Measurements from ENCODE around the gene MEAF6. TPM values are rescaled to one million over a fixed set of nuclear protein-coding genes. Genes with fewer than 3 reads are reported as not detected.

The MEAF6 gene
- total RNA-seq, 4 donors from 2014 or later: 55.2 to 100 (median 78.3) TPM

- intact Hi-C loops (cut with DNase I): no loop called here
- peaks cover 0 to 47% (median 24%) of the 10 kb centered on the region in 4 donors for H3K36me3 ChIP-seq
These were observed 44.5 kb upstream of the MEAF6 start for GRCh38 chr1:37559080-37559479.

DNA sequence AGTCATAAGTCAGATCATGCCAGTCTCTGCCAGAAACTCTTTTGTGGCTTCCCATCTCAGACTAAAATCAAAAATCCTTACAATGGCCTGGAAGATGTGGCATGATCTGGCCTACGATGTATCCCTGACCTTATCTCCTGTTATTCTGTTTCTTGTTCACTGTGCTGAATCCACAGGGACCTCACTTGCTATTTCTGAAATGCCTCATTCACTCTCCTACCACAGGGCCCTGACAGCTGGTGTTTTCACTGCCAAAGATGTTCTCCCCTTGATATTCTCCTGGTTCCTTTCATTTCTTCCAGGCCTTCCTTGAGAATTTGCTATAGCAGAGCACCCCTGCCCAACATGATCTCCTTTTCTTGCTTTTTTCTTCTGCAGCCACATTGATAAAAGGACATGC lies 43.8 kb upstream of the MEAF6 start:
- no peak for DNase-seq (ENCODE audit: extremely low spot score)
- H3K27me3 ChIP-seq: no peaks in the 10 kb centered on the region
- no peaks in the 10 kb centered on the region for H3K9me3 ChIP-seq
- H3K4me3 ChIP-seq: no peak overlapping the region
- no peak overlapping the region for H3K27ac ChIP-seq (replicated peaks in 1 of 4)
- WGBS: 94% methylated on average over 1 of the region's 1 CpG
- no peak for TF ChIP-seq POLR2A (IDR thresholded peaks at IDR 0.05; ENCODE audit: low read depth)
- TF ChIP-seq CTCF (IDR thresholded peaks at IDR 0.05): no peak
- no peak for TF ChIP-seq POLR2AphosphoS5 (IDR thresholded peaks at IDR 0.05)
- no peak for TF ChIP-seq EP300 (IDR thresholded peaks at IDR 0.05)
- peaks cover 0 to 42% (median 19%) of the 10 kb centered on the region in 4 donors for H3K36me3 ChIP-seq
- intact Hi-C loops (cut with DNase I): no loop called here
- H3K4me1 ChIP-seq: peaks cover 8 to 34% (median 22%) of the 10 kb centered on the region in 4 donors

More at GRCh38 chr1:37559080-37559479, 44.5 kb upstream of the MEAF6 start:
- TF ChIP-seq POLR2A (IDR thresholded peaks at IDR 0.05; ENCODE audit: low read depth): no peak
- Histone ChIP-seq H3K27me3 (no peaks in the 10 kb centered on the region), H3K9me3 (no peaks in the 10 kb centered on the region), H3K4me3 (no peak overlapping the region), H3K4me1 (peaks cover 8 to 30% (median 21%) of the 10 kb centered on the region in 4 donors), H3K27ac (replicated peaks in 1 of 4) (no peak overlapping the region)
- WGBS: 92% methylated on average over 4 of the region's 7 CpGs
- no peak for DNase-seq (ENCODE audit: extremely low spot score)

DNA sequence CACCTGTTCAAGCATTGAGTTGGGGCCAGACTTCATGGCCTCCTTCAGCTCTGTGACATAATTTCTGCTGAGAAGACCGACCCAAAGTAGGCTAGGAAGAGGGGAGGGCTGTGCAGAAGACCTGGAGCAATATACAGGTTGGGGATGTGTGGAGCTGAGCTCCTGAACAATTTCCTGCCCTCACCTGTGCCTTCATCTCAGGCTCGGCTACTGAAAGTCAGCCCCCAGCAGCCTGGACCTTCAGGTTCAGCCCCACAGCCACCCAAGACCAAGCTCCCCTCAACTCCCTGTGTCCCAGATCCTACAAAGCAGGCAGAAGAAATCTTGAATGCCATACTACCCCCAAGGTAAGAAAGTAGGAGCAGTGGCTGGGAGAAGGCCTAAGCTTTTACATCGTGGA lies 42.8 kb upstream of the MEAF6 start:
- Histone ChIP-seq H3K4me1 (peaks cover 18 to 44% (median 32%) of the 10 kb centered on the region in 4 donors), H3K27me3 (no peaks in the 10 kb centered on the region), H3K9me3 (no peaks in the 10 kb centered on the region), H3K4me3 (peak overlapping the region; percentile 51 to 58 (median 52)), H3K36me3 (peaks cover 0 to 35% (median 16%) of the 10 kb centered on the region in 4 donors), H3K27ac (replicated peaks in 1 of 4) (peak overlapping the region; percentile 55 to 80 (median 69))
- no peak for TF ChIP-seq POLR2A (IDR thresholded peaks at IDR 0.05; ENCODE audit: low read depth)
- no peak for TF ChIP-seq EP300 (IDR thresholded peaks at IDR 0.05)
- no peak for TF ChIP-seq POLR2AphosphoS5 (IDR thresholded peaks at IDR 0.05)
- TF ChIP-seq CTCF (IDR thresholded peaks at IDR 0.05): no peak
- DNase-seq (ENCODE audit: extremely low spot score): no peak
- WGBS: 73% methylated on average over 2 of the region's 3 CpGs
- intact Hi-C loops (cut with DNase I): no loop called here

DNA sequence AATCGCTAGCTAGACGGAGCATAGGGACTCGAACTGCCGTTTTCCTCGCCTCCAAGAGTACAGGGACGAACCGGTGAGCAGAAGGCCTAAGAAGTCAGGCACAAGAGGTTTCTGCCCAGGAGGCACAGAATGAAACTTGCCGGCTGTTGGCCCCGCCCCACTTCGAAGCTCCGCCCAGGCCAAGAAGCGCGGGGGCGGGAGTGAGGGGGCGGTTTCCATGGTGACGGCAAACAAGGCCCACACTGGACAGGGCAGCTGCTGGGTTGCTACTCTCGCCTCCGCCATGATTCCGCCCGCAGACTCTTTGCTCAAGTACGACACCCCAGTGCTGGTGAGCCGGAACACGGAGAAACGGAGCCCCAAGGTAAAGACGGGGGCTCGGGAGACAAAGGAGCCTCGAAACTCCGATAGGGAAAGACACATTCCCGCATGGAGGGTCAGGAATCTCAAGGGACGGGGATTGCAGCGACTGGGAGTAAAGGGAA lies 42.2 kb upstream of the MEAF6 start, which contains the start of gene DNALI1:
Gene DNALI1 (plus strand): TSS at position 229 of the 485 bp plus-strand sequence. CDS start 55 bp downstream, at position 284.
- DNase-seq (ENCODE audit: extremely low spot score): peak; percentile 94
- intact Hi-C loops (cut with DNase I): no loop called here
- WGBS: 4% methylated on average over 22 of the region's 31 CpGs
- Histone ChIP-seq H3K9me3 (no peaks in the 10 kb centered on the region), H3K27ac (replicated peaks in 1 of 4) (peak within 1 kb of the TSS; percentile 55 to 80 (median 69)), H3K4me1 (peaks cover 22 to 46% (median 38%) of the 10 kb centered on the region in 4 donors), H3K36me3 (peaks cover 0 to 35% (median 17%) of the 10 kb centered on the region in 4 donors), H3K4me3 (peak within 1 kb of the TSS; percentile 51 to 58 (median 52)), H3K27me3 (no peaks in the 10 kb centered on the region)
- peak; percentile 64 to 66 for TF ChIP-seq POLR2AphosphoS5 (IDR thresholded peaks at IDR 0.05)
- TF ChIP-seq POLR2A (IDR thresholded peaks at IDR 0.05; ENCODE audit: low read depth): no peak

DNA sequence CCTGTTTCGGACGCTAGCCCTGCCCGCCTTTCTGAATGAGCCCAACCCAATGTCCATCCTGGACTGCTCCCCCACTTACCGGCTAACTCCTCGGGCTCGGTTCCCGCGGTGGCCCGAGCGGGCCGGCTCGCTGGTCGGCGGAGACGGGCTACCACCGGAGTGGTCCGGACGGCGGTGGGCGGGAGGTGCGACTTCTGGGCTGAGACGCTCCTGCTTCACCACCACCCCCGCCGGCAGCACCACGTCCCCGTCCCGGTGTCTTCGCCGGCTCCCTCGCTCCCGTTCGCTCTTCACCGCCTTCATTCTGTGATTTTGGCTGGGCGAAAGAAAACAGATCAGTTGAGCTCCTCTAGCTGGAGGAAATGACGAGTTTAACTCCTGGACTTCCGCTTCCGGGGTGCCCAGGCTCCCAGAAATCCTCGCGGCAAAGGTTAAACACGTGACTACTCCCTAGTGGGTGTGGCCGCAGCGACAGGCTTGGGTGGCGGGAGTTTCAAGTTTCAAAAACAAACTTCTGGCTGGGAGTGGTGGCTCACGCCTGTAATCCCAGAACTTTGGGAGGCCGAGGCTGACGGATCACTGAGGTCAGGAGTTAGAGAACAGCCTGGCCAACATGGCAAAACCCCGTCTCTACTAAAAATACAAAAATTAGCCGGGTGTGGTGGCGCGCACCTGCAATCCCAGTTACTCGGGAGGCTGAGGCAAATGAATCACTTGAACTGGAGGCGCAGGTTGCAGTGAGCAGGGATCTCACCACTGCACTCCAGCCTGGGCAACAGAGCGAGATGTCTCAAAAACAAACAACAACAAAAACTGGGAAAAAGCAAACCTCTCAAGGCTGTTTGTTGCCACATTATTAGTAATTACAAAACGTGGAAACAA lies 39.6 kb upstream of the MEAF6 start, which contains the start of gene SNIP1:
Gene SNIP1 (minus strand): TSS at position 367 of the 882 bp plus-strand sequence. CDS start 64 bp downstream, at position 303.
- Histone ChIP-seq H3K27ac (replicated peaks in 1 of 4) (peak within 1 kb of the TSS; percentile 86 to 91 (median 88)), H3K4me1 (peaks cover 30 to 62% (median 42%) of the 10 kb centered on the region in 4 donors), H3K27me3 (no peaks in the 10 kb centered on the region), H3K4me3 (peak within 1 kb of the TSS; percentile 82 to 98 (median 90)), H3K36me3 (peaks cover 12 to 43% (median 20%) of the 10 kb centered on the region in 4 donors), H3K9me3 (no peaks in the 10 kb centered on the region)
- peak; percentile 98 for DNase-seq (ENCODE audit: extremely low spot score)
- intact Hi-C loops (cut with DNase I): no loop called here
- WGBS: 23% methylated on average over 29 of the region's 54 CpGs
- TF ChIP-seq POLR2AphosphoS5 (IDR thresholded peaks at IDR 0.05): peak; percentile 98 to 99
- peak in 1 of 3 experiments; percentile 38 for TF ChIP-seq CTCF (IDR thresholded peaks at IDR 0.05)
- TF ChIP-seq EP300 (IDR thresholded peaks at IDR 0.05): no peak
- TF ChIP-seq POLR2A (IDR thresholded peaks at IDR 0.05; ENCODE audit: low read depth): peak; percentile 75
